ENCODE results near the gene KCND3.

KCND3 gene

GRCh38 chr1:111861523-111861922, 127.9 kb downstream of the KCND3 start:
- ChIA-PET CTCF (no interaction called here), POLR2A (no interaction called here)
- Histone ChIP-seq H3K4me1 (ENCODE audit: control insufficient read depth, insufficient read depth, low read length) (no peaks in the 10 kb centered on the region), H3K9me3 (ENCODE audit: control insufficient read depth, insufficient read depth, low read depth, low read length) (no peaks in the 10 kb centered on the region), H3K27ac (ENCODE audit: extremely low read depth, low read depth, low read length) (no peak overlapping the region), H3K36me3 (ENCODE audit: control insufficient read depth in 2 of 2, insufficient read depth in 1 of 2, low read length in 2 of 2) (no peaks in the 10 kb centered on the region), H3K4me3 (ENCODE audit: low read depth, low read length) (no peak overlapping the region)
- TF ChIP-seq ZIC2 (tag by site-specific recombination; IDR thresholded peaks at IDR 0.05) (no peak), ZNF398 (tag by site-specific recombination; IDR thresholded peaks at IDR 0.05) (no peak), ZBTB1 (tag by site-specific recombination; IDR thresholded peaks at IDR 0.05) (no peak), ZNF529 (tag by site-specific recombination; IDR thresholded peaks at IDR 0.05; ENCODE audit: insufficient replicate concordance) (no peak), ZNF302 (tag by site-specific recombination; IDR thresholded peaks at IDR 0.05; ENCODE audit: low read depth) (no peak), ZNF114 (tag by site-specific recombination; IDR thresholded peaks at IDR 0.05) (no peak), ZNF596 (tag by site-specific recombination; IDR thresholded peaks at IDR 0.05) (no peak), ZNF248 (tag by site-specific recombination; IDR thresholded peaks at IDR 0.05) (no peak), ZNF629 (tag by site-specific recombination; IDR thresholded peaks at IDR 0.05) (no peak), ZNF18 (tag by site-specific recombination; IDR thresholded peaks at IDR 0.05) (no peak), ZNF157 (tag by site-specific recombination; IDR thresholded peaks at IDR 0.05) (no peak), ZNF791 (tag by site-specific recombination; IDR thresholded peaks at IDR 0.05) (no peak), ZNF24 (tag by site-specific recombination; IDR thresholded peaks at IDR 0.05) (no peak), ZNF521 (tag by site-specific recombination; IDR thresholded peaks at IDR 0.05) (no peak)

GRCh38 chr1:111857194-111857651, 132.2 kb downstream of the KCND3 start:
- Histone ChIP-seq H3K4me3 (ENCODE audit: low read depth, low read length) (no peak overlapping the region), H3K9me3 (ENCODE audit: control insufficient read depth, insufficient read depth, low read depth, low read length) (no peaks in the 10 kb centered on the region), H3K27ac (ENCODE audit: extremely low read depth, low read depth, low read length) (no peak overlapping the region), H3K36me3 (ENCODE audit: control insufficient read depth in 2 of 2, insufficient read depth in 1 of 2, low read length in 2 of 2) (no peaks in the 10 kb centered on the region), H3K4me1 (ENCODE audit: control insufficient read depth, insufficient read depth, low read length) (no peaks in the 10 kb centered on the region)
- CTCF ChIA-PET = no interaction called here
- TF ChIP-seq OVOL3 (tag by site-specific recombination; IDR thresholded peaks at IDR 0.05) (no peak), ZNF548 (tag by site-specific recombination; IDR thresholded peaks at IDR 0.05) (no peak), ZNF555 (tag by site-specific recombination; conservative IDR thresholded peaks at IDR 0.05) (no peak)
- POLR2A ChIA-PET = no interaction called here

- no peaks in the 10 kb centered on the region for H3K9me3 ChIP-seq (ENCODE audit: control insufficient read depth, insufficient read depth, low read depth, low read length)
- no peak overlapping the region for H3K4me3 ChIP-seq (ENCODE audit: low read depth, low read length)
- no peak overlapping the region for H3K27ac ChIP-seq (ENCODE audit: extremely low read depth, low read depth, low read length)
- H3K36me3 ChIP-seq (ENCODE audit: control insufficient read depth in 2 of 2, insufficient read depth in 1 of 2, low read length in 2 of 2) = no peaks in the 10 kb centered on the region
- ChIA-PET CTCF (no interaction called here), POLR2A (no interaction called here)
- TF ChIP-seq ZNF518A (tag by site-specific recombination; conservative IDR thresholded peaks at IDR 0.05; ENCODE audit: low read depth) (no peak), ZNF660 (tag by site-specific recombination; IDR thresholded peaks at IDR 0.05) (no peak), ZNF473 (tag by site-specific recombination; IDR thresholded peaks at IDR 0.05) (no peak), ZNF169 (tag by site-specific recombination; IDR thresholded peaks at IDR 0.05) (no peak)
- H3K4me1 ChIP-seq (ENCODE audit: control insufficient read depth, insufficient read depth, low read length) = no peaks in the 10 kb centered on the region
These were observed 132.9 kb downstream of the KCND3 start for GRCh38 chr1:111856411-111857185.
